PC-3 (cell line): ENCODE data around the gene MT1A. TPM values are rescaled to one million over a fixed set of nuclear protein-coding genes. Genes with fewer than 3 reads are reported as not detected.
"Not testable (repeated sequence)": the region's sequence is repeated elsewhere in the genome, so short reads cannot be mapped to it uniquely, and the experiment has no call there.

Experiments used
- ATAC-seq: fragments of 200-7000 bp; cut with Tn5 transposase; 2 replicates; pipeline ENCODE4 v1.9.1; 2020; ENCODE audit warnings: mild to moderate bottlenecking, moderate library complexity
- BruUV-seq: library from RNA; stranded (reverse); fragments of 400-500 nt; replicated peaks from 2 replicates; lab custom pipeline; 2021; lab: Mats Ljungman, UMichigan
- CTCF ChIA-PET: fragments of 300-600 bp; sonication (Branson Sonifier 250); formaldehyde crosslinking; loops from one replicate; lab custom pipeline; 2022; ENCODE audit warnings: antibody characterized with exemption; lab: Charles Lee
- POLR2A ChIA-PET: fragments of 300-600 bp; sonication (Branson Sonifier 250); formaldehyde crosslinking; loops from one replicate; lab custom pipeline; 2022; ENCODE audit warnings: antibody characterized with exemption; ENCODE audit not compliant: unreplicated experiment; lab: Charles Lee
- DNase-seq: peaks from one replicate; pipeline ENCODE4 v3.0.0-alpha.2; 2015
- H2AFZ ChIP-seq: fragments of 300-600 bp; sonication (generic); 2 replicates; pipeline ENCODE4 v1.6.0; 2016; ENCODE audit warnings: antibody characterized with exemption, low read length
- H3F3A ChIP-seq: fragments of 300-600 bp; sonication (generic); one replicate; pipeline ENCODE4 v1.6.0; 2017; ENCODE audit warnings: antibody characterized with exemption, low read length, control low read depth, mild to moderate bottlenecking; ENCODE audit not compliant: unreplicated experiment
- H3K27ac ChIP-seq: fragments of 300-600 bp; sonication (generic); 2 replicates; pipeline ENCODE4 v1.5.1; 2016; ENCODE audit warnings: mild to moderate bottlenecking, low read length
- H3K27me3 ChIP-seq: fragments of 300-600 bp; sonication (generic); 2 replicates; pipeline ENCODE4 v1.6.1; 2016; ENCODE audit warnings: low read length, mixed read lengths
- H3K36me3 ChIP-seq: fragments of 300-600 bp; sonication (generic); 2 replicates; pipeline ENCODE4 v1.6.1; 2016; ENCODE audit warnings: low read depth, mixed run types, low read length, mixed read lengths
- H3K4me1 ChIP-seq: fragments of 300-600 bp; sonication (generic); 2 replicates; pipeline ENCODE4 v1.5.1; 2016; ENCODE audit warnings: low read length; ENCODE audit not compliant: insufficient read depth
- H3K4me2 ChIP-seq: fragments of 300-600 bp; sonication (generic); 2 replicates; pipeline ENCODE4 v1.6.0; 2016; ENCODE audit warnings: low read length
- H3K4me3 ChIP-seq: fragments of 300-600 bp; sonication (generic); 2 replicates; pipeline ENCODE4 v1.5.1; 2016; ENCODE audit warnings: mild to moderate bottlenecking, low read length, mixed read lengths
- H3K79me2 ChIP-seq: fragments of 300-600 bp; sonication (generic); 2 replicates; pipeline ENCODE4 v1.6.1; 2017; ENCODE audit warnings: low read length, mixed read lengths
- H3K9ac ChIP-seq: fragments of 300-600 bp; sonication (generic); 2 replicates; pipeline ENCODE4 v1.6.0; 2016; ENCODE audit warnings: mild to moderate bottlenecking, low read length
- H3K9me2 ChIP-seq: fragments of 300-600 bp; sonication (generic); replicated peaks from 2 replicates; pipeline ENCODE4 v1.6.1; 2016; ENCODE audit warnings: mixed run types, low read length, mixed read lengths
- H3K9me3 ChIP-seq: fragments of 300-600 bp; sonication (generic); 2 replicates; pipeline ENCODE4 v1.6.1; 2016; ENCODE audit warnings: low read length, mixed read lengths
- H4K20me1 ChIP-seq: fragments of 300-600 bp; sonication (generic); 2 replicates; pipeline ENCODE4 v1.6.1; 2016; ENCODE audit warnings: low read length, mixed read lengths
- CTCF ChIP-seq: fragments of 300-600 bp; sonication (generic); conservative IDR thresholded peaks from 2 replicates; pipeline ENCODE4 v1.5.1; 2017; ENCODE audit warnings: antibody characterized with exemption, low read depth, mild to moderate bottlenecking, low read length
- EZH2 ChIP-seq: fragments of 300-600 bp; sonication (generic); IDR thresholded peaks from one replicate; pipeline ENCODE4 v1.6.1; 2017; ENCODE audit warnings: antibody characterized with exemption, mild to moderate bottlenecking, low read length; ENCODE audit not compliant: unreplicated experiment
- EZH2phosphoT487 ChIP-seq: fragments of 300-600 bp; sonication (generic); IDR thresholded peaks from 2 replicates; pipeline ENCODE4 v1.6.1; 2018; ENCODE audit warnings: mild to moderate bottlenecking, antibody characterized with exemption, low read length, borderline replicate concordance
- intact Hi-C: fragments of 100-400 bp; cut with micrococcal nuclease; formaldehyde crosslinking; loops from 2 replicates; pipeline ENCODE4 v1.9.0; 2023
- total RNA-seq: library from RNA; depleted of rRNA; stranded (reverse); fragments of >200 nt; gene quantifications from 2 replicates; pipeline ENCODE4 v1.2.3, GENCODE V29; 2014

Gene MT1A
- total RNA-seq, 1 experiment from 2014 or later = not detected

GRCh38 chr16:56617212-56618085 is 21.0 kb upstream of the MT1A start:
- CTCF ChIA-PET = no interaction called here
- Histone ChIP-seq H4K20me1 (no peaks in the 10 kb centered on the region), H3K4me2 (no peak overlapping the region), H3K27ac (no peak overlapping the region), H3K27me3 (no peaks in the 10 kb centered on the region), H3K4me3 (no peak overlapping the region), H3K36me3 (no peaks in the 10 kb centered on the region), H3K79me2 (no peaks in the 10 kb centered on the region), H3K9ac (no peak overlapping the region), H2AFZ (no peak overlapping the region), H3F3A (no peaks in the 10 kb centered on the region), H3K9me3 (no peaks in the 10 kb centered on the region), H3K9me2 (no peaks in the 10 kb centered on the region), H3K4me1 (peaks cover 32% of the 10 kb centered on the region)
- TF ChIP-seq EZH2phosphoT487 (no peak), CTCF (no peak), EZH2 (no peak)
- intact Hi-C loops = no loop called here
- no TSS peak for BruUV-seq
- no peak for DNase-seq
- no peak for ATAC-seq
- POLR2A ChIA-PET = no interaction called here

GRCh38 chr16:56618138-56618537 is 20.3 kb upstream of the MT1A start:
- H3K4me3 ChIP-seq = no peak overlapping the region
- no peaks in the 10 kb centered on the region for H3K9me2 ChIP-seq
- H3K4me2 ChIP-seq = no peak overlapping the region
- no peak for ATAC-seq
- H2AFZ ChIP-seq = no peak overlapping the region
- TF ChIP-seq EZH2 = no peak
- no peak for TF ChIP-seq CTCF
- TF ChIP-seq EZH2phosphoT487 = no peak
- no peak overlapping the region for H3K9ac ChIP-seq
- H4K20me1 ChIP-seq = no peaks in the 10 kb centered on the region
- no peaks in the 10 kb centered on the region for H3K9me3 ChIP-seq
- H3K27me3 ChIP-seq = no peaks in the 10 kb centered on the region
- POLR2A ChIA-PET = no interaction called here
- no peaks in the 10 kb centered on the region for H3K79me2 ChIP-seq
- H3K36me3 ChIP-seq = no peaks in the 10 kb centered on the region
- no TSS peak for BruUV-seq
- CTCF ChIA-PET = no interaction called here
- intact Hi-C loops = no loop called here
- no peak overlapping the region for H3K27ac ChIP-seq
- no peaks in the 10 kb centered on the region for H3F3A ChIP-seq
- H3K4me1 ChIP-seq = peaks cover 25% of the 10 kb centered on the region
- DNase-seq = no peak

GRCh38 chr16:56620339-56620897 is 18.0 kb upstream of the MT1A start:
- Histone ChIP-seq H3K79me2 (no peaks in the 10 kb centered on the region), H3K27me3 (no peaks in the 10 kb centered on the region), H3K9me3 (no peaks in the 10 kb centered on the region), H4K20me1 (no peaks in the 10 kb centered on the region), H3K9me2 (no peaks in the 10 kb centered on the region), H2AFZ (no peak overlapping the region), H3K4me1 (0 out of 2 replicates have a peak, but pooled peaks cover 3% of the 10 kb centered on the region), H3K36me3 (no peaks in the 10 kb centered on the region), H3K4me3 (no peak overlapping the region), H3K4me2 (no peak overlapping the region), H3K9ac (no peak overlapping the region), H3K27ac (no peak overlapping the region), H3F3A (no peaks in the 10 kb centered on the region)
- TF ChIP-seq EZH2phosphoT487 (no peak), CTCF (no peak), EZH2 (no peak)
- intact Hi-C loops = no loop called here
- ChIA-PET POLR2A (no interaction called here), CTCF (no interaction called here)
- BruUV-seq = no TSS peak
- DNase-seq (no peak), ATAC-seq (no peak)

- H3K4me3 ChIP-seq, H3K27ac ChIP-seq, H2AFZ ChIP-seq, intact Hi-C loops, CTCF ChIA-PET, H3K27me3 ChIP-seq, POLR2A ChIA-PET, H4K20me1 ChIP-seq, H3K9me3 ChIP-seq, DNase-seq, BruUV-seq, H3K4me1 ChIP-seq, H3K9ac ChIP-seq, H3K79me2 ChIP-seq, H3K4me2 ChIP-seq, H3K9me2 ChIP-seq, H3K36me3 ChIP-seq, ATAC-seq, H3F3A ChIP-seq: not testable (repeated sequence)
Observed at GRCh38 chr16:56621665-56622445, 16.6 kb upstream of the MT1A start.
